ENCODE data around the gene HAAO. TPM values are rescaled to one million over a fixed set of nuclear protein-coding genes. Genes with fewer than 3 reads are reported as not detected.

The HAAO gene
- total and polyA plus RNA-seq, 2 of the 8 experiments (the other 6 are each of a cell fraction or from before 2014, with no cell fraction given): 2.5 to 7.0 TPM

DNA sequence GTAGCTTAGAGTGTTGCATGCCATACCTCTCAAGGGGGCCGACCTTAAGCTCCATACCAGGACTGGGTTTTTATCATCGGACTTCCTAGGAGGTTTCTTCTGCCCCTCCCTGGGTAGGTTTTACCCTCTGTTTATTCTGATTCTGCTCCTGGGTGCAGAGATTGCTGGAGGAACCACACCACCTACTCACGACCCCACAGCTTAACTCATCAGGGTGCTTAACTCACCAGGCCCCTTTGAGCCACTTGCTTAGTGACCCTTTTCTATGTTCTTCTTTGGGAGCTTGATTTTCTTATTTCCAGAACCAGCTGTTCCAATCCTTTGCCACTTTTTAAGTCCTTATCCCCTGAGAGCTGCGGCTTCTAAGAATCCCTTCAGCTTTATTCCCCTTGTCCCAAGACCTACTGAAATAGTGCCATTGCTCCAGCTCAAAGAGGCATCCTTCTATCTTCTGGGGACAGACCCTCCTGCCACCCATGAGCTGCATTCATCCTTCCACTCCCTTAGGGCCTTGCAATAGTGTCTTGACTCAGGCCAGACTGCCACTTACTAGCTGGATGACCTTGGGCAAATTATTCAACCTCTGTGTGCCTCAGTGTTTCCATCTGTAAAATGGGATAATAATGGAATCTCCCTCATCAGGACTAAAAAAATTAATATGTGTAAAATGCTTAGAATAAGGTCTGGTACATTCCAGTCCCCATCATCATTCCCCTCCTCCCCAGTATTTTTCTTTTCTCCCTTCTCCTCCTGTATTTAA lies 34.2 kb downstream of the HAAO start:
- FAIRE-seq (no peak), DNase-seq (ENCODE audit: low read depth in 1 of 2, low spot score in 2 of 2) (no peak)
- Histone ChIP-seq H3K9me3 (ENCODE audit: insufficient read depth in 2 of 2, low read depth in 1 of 2, low read length in 1 of 2) (no peaks in the 10 kb centered on the region), H3K27ac (ENCODE audit: low read depth, low read length) (no peak overlapping the region), H3K4me1 (replicated peaks in 1 of 4; ENCODE audit: control insufficient read depth in 3 of 4, insufficient read depth in 4 of 4, low read length in 3 of 4) (no peaks in the 10 kb centered on the region), H3K9ac (replicated peaks in 1 of 4; ENCODE audit: extremely low read depth in 1 of 4, low read depth in 3 of 4, low read length in 3 of 4) (no peak overlapping the region), H2BK5ac (ENCODE audit: low read depth, low read length) (no peak overlapping the region), H3K27me3 (replicated peaks in 1 of 4; ENCODE audit: control insufficient read depth in 3 of 4, extremely low read depth in 1 of 4, insufficient read depth in 3 of 4, low read length in 3 of 4) (no peaks in the 10 kb centered on the region), H4K91ac (replicated peaks; ENCODE audit: insufficient read length, low read length) (no peak overlapping the region), H4K8ac (ENCODE audit: extremely low read depth, insufficient read depth, low read length) (no peak overlapping the region; the same call in 1 of the 2 replicates), H3K4me2 (ENCODE audit: insufficient read depth in 1 of 2, low read depth in 2 of 2, low read length in 2 of 2) (no peak overlapping the region), H2BK20ac (ENCODE audit: low read length) (no peak overlapping the region), H3K79me1 (ENCODE audit: low read depth, low read length) (no peaks in the 10 kb centered on the region; the same call in 1 of the 2 replicates), H3K56ac (replicated peaks; ENCODE audit: insufficient read length, low read depth, low read length) (no peak overlapping the region), H2AK5ac (ENCODE audit: low read depth, low read length) (no peak overlapping the region), H3K79me2 (ENCODE audit: control insufficient read depth in 1 of 2, insufficient read depth in 2 of 2, low read length in 2 of 2) (no peaks in the 10 kb centered on the region), H2BK15ac (ENCODE audit: low read length) (no peak overlapping the region), H3K23ac (ENCODE audit: insufficient read length) (no peak overlapping the region), H2AFZ (ENCODE audit: low read length) (no peak overlapping the region), H3K4me3 (ENCODE audit: extremely low read depth in 1 of 4, insufficient read depth in 2 of 4, low read depth in 3 of 4, low read length in 4 of 4) (no peak overlapping the region), H2BK120ac (replicated peaks; ENCODE audit: low read depth, low read length) (no peak overlapping the region), H4K20me1 (replicated peaks in 1 of 2; ENCODE audit: control insufficient read depth in 1 of 2, insufficient read depth in 2 of 2, low read length in 2 of 2) (no peaks in the 10 kb centered on the region), H2BK12ac (ENCODE audit: low read depth, low read length) (no peak overlapping the region), H3K18ac (ENCODE audit: extremely low read depth, low read length) (no peak overlapping the region), H3K4ac (replicated peaks; ENCODE audit: insufficient read length, low read depth, low read length) (no peak overlapping the region), H3K36me3 (ENCODE audit: control insufficient read depth in 2 of 4, insufficient read depth in 4 of 4, low read length in 3 of 4) (peaks cover 0 to 3% (median 0%) of the 10 kb centered on the region in 4 experiments; a peak in 3 of 8 replicates), H3K14ac (ENCODE audit: insufficient read length) (no peak overlapping the region), H4K5ac (ENCODE audit: insufficient read length, low read depth, low read length) (no peak overlapping the region), H3K23me2 (ENCODE audit: low read depth, low read length) (no peaks in the 10 kb centered on the region)
- peak; percentile 44; the same call in 1 of the 2 replicates for TF ChIP-seq KDM1A (IDR thresholded peaks at IDR 0.05; ENCODE audit: borderline replicate concordance, low read length)
- TF ChIP-seq RAD21 (IDR thresholded peaks at IDR 0.05 in 1 of 2, conservative IDR thresholded peaks at IDR 0.05 in 1 of 2; ENCODE audit: low read depth in 2 of 2, low read length in 2 of 2): no peak
- ChIA-PET POLR2A (ENCODE audit: partially characterized antibody) (interaction anchor here (1.0 to 1.8 kb wide), 4 partner anchors 10 to 416 kb away, joined by 3 to 4 read pairs (median 4); no protein-coding TSS in a partner anchor), CTCF (ENCODE audit: partially characterized antibody) (interaction anchor here (1.2 to 4.5 kb wide), 5 partner anchors 11 to 36 kb away, joined by 3 to 23 read pairs (median 7); no protein-coding TSS in a partner anchor)
- 88% methylated on average over 4 of the region's 4 CpGs; no CpG with 5 or more reads in 1 of the 2 experiments for WGBS, 2 experiments (ENCODE audit: extremely low coverage in 1 of 2, insufficient coverage in 1 of 2, insufficient read length in 1 of 2, insufficient replicate concordance in 2 of 2, low coverage in 1 of 2, low lambda C conversion rate in 2 of 2, missing lambda C conversion rate in 1 of 2)

Measured in H1 (cell line).